Medulla oblongata (tissue), 1 donor: Measurements from ENCODE around the gene PXK.
"Not testable (repeated sequence)": the region's sequence is repeated elsewhere in the genome, so short reads cannot be mapped to it uniquely, and the experiment has no call there.

Experiments
- DNase-seq: peaks from one replicate; pipeline ENCODE4 v3.0.0-alpha.2; 2015; ENCODE audit errors: extremely low spot score

Gene PXK

DNA sequence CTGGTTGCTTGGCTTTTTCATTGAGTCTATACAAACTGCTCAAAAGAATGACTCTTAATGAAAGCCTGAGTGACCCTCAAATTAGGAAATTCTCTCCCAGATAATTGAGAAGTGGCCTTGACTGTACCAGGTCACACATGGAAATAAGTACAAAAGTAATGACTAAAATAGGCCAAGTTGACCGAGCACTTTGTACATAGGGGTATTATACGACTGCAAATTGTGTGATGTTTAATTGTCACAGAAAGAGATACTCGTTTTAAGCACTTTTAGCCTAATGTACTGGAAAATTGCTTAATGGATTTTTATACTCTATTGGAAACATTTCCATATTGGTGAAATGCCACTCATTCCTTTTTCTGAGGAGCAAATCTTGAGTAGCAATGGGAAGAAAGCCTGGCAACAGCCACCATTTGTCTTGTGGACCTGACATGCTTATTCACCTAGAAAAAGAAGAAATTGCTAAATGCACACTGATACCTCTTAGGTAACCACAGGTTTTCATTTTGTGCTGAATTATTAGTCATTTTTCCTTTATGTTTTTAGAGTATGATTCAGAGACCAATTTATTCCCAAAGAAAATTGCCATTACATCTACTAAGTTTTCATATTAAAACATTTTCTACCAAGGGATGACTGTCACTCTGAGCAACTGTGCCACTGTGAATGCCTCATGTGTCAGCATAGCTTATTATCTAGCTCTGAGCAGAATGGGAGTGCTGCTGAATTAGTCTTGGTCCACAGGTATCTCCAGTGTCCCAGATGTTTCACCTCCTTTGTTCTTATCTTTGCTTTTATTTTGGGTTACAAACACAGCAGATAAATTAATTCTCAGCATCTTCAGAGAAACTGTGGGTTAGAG is 8.9 kb upstream of the PXK start:
- DNase-seq: no peak

- DNase-seq: no peak
These were observed 8.0 kb upstream of the PXK start for GRCh38 chr3:58324391-58325390.

- DNase-seq: no peak
These were observed 7.1 kb upstream of the PXK start for GRCh38 chr3:58325525-58325992.

- DNase-seq: no peak
These were observed 6.3 kb upstream of the PXK start for GRCh38 chr3:58326267-58326900.

DNA sequence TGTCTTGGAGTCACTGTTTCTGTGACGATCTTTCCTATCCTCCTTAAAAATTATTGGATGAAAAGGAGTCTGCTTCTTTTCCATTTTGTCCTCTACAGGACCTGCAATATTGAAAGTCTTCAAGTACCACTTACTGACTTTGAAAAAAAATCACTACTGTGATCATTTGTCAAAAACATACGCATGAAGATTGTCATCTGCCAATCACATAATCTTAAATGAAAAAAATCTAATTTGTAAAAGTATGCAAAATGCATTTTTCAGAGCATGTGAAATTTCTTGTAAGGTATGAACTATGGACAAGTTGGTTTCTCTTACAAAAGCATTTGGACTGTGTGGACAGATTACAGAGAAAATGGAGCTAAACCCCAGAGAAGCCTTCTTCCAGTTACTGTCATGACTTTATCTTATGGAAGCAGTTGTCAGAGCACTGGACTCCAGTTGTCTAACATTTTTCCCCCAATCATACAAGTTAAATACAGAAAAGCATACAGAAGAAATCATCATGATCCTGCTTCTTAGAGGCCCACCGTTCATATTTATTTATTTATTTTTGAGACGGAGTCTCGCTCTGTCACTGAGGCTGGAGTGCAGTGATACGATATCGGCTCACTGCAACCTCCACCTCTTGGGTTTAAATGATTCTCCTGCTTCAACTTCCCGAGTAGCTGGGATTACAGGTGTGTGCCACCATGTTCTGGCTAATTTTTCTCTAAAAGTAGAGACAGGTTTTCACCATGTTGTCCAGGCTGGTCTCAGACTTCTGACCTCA is 3.4 kb upstream of the PXK start:
- no peak for DNase-seq

DNA sequence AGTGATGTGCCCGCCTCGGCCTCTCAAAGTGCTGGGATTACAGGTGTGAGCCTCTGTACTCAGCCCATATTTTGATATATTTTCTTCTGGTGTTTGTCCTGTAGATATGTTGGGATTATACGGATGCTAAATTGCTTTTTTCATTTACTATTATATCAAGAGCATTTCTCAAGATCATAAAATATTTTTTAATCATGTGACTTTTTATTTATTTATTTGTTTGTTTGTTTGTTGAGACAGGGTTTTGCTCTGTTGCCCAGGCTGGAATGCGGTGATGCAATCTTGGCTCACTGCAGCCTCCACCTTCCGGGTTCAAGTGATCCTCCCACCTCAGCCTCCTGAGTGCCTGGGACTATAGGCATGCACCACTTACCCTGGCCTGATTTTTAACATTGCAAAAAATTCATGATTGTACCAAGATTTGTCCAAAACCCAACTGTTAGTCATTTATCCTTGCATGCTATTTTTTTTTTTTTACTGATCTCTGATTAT is 2.7 kb upstream of the PXK start:
- DNase-seq: no peak

DNA sequence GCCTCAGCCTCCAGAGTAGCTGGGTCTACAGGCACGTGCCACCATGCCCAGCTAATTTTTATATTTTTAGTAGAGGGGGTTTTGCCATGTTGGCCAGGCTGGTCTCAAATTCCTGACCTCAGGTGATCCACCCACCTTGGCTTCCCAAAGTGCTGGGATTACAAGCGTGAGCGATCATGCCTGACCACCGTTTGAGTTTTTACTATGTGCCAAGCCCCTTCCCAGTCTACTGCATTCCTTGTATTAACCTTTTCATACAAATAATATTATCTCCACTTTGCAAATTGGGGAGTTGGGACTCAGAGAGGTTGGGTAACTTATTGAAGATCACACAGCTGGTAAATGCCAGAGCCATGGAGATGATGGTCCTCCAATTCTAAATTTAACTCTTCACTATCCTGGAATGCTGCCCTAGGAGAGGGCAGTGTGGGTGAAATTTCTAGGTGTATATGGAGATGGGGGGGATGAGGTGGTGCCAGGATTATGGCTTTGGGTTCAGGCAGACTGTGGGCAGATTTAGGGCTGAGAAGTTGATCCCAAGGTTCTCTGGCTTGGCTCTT is 1.0 kb upstream of the PXK start:
- no peak for DNase-seq

GRCh38 chr3:58333206-58334012 is 717 bp downstream of the PXK start:
- DNase-seq: peak; percentile 57

DNA sequence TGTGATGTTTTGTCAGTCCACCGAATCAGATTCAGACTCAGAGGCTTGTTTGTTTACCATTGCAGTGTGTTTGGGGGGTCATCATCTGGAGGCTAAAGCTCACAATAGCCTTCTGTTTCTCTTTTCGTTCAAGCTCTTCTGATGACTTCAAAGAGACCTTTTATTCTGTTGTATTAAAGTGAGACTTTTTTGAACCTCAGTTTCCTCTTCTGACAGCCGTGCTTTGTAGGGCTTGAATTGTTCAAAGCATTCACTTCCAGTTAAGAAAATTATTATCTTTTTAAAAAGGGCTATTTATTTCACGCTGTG is 1.3 kb downstream of the PXK start:
- DNase-seq: peak; percentile 92

GRCh38 chr3:58334506-58334884 is 1.8 kb downstream of the PXK start:
- DNase-seq: no peak

GRCh38 chr3:58335652-58335947 is 2.9 kb downstream of the PXK start:
- no peak for DNase-seq

DNA sequence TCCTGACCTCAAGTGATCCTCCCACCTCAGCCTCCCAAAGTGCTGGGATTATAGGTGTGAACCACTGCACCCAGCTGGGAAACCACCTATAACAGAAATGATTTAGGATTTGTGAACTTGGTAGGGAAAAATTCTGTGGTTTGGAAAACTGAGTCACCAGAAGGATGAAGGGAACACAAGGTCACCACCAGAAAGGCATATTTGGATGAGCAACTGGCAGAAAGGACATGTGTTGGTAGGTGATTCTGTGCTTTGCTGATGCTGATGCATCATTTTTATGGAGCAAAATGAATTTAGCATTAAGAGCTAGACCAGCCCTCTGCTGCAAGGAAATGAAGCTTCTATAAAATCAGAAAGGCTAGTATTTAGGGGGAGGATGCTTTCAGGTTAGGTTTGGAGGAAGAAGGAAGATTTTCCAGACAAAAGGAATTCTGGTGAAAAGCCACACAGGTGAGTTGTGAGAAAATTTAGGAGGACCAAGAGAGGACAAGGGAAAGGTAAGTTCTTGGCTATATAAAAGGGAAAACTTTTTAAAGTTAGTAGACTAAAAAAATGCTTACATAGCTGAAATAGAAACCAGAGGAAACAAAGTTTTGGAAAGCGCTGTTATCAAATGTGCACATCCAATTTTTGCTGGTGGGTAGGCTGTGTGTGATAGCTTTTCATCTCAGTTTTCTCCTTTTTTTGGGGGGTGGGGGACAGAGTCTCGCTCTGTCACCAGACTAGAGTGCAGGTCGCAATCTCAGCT is 3.6 kb downstream of the PXK start:
- no peak for DNase-seq

DNA sequence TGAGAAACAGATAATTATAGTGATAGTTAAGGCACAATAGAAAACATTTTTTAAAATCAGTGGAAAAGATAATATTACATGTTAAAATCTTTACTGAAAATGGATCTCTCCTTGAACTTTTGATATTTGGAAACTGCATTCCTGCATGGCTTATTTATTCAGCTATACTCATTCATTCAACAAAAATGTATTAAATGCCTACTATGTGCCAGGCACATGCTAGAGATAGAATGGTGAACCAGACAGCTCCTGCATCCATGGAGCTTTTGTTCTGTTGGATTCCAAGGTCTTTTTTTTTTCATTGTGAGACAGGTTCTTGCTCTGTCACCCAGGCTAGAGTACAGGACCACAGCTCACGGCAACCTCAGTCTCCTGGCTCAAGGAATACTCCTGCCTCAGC is 4.5 kb downstream of the PXK start:
- DNase-seq: no peak

DNA sequence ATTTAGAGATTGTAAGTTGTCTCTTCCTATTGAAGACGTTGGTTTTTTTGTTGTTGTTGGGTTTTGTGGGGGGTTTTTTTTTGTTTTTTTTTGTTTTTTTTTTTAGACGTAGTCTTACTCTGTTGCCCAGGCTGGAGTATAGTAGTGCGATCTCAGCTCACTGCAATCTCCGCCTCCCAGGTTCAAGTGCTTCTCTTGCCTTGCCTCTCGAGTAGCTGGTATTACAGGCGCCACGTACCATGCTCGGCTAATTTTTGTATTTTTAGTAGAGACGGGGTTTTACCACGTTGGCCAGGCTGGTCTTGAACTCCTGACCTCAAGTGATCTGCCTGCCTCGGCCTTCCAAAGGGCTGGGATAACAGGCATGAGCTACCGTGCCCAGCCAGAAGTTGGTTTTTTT is 6.5 kb downstream of the PXK start:
- not testable (repeated sequence) for DNase-seq

DNA sequence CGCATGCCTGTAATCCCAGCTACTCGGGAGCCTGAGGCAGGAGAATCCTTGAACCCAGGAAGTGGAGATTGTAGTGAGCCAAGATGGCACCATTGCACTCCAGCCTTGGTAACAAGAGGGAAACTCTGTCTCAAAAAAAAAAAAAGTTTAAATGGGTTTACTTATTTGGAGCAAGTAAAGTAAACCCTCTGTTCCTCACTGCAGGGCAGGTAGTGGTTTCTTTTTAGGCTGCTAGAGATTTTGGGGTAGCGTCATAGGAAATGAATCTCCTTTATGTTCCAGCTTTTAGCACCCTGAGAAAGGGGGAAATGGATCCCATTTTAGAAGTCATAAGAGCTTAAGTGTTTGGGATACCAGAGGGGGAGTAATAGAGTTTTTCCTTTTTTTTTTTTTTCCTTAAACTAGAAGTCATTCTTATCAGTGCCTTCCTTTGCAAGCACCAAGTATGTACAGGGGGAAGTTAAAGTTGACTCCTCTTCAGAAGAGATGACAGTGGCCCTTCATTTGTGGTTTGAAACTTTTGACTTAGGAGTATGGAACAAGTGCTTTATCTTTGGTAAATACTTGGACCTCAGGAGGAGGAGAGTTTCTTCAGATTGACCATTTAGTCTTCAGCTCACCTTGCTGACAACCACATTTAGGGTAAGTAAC is 8.0 kb downstream of the PXK start:
- DNase-seq: no peak

GRCh38 chr3:58341376-58341775 is 8.7 kb downstream of the PXK start:
- DNase-seq: no peak

GRCh38 chr3:58342676-58343075 is 10.0 kb downstream of the PXK start:
- DNase-seq: peak; percentile 67

DNA sequence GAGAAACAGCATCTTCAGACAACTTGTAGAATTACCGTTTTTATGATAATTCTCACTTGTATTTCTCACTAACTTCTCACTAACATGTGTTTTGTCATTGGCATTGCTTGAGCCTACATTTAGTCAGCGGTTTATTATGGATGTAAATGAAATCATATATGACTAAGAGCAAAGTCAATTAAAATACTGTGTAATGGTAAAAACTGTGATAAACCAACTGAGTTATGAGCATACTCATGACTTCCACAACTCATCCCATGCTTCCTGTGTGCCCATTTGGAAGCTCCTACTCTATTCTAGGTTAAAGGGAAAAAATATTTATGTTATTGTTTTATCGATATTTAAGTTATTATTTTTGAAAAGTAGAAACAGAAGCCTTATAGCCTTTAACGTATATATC is 12.8 kb downstream of the PXK start:
- no peak for DNase-seq

- no peak for DNase-seq
These were observed 13.7 kb downstream of the PXK start for GRCh38 chr3:58346368-58346767.
